MM.1S (cell line): ENCODE measurements around the gene MAPK12.

ENCODE experiments used
- EZH2 ChIP-seq: fragments of 300-600 bp; sonication (generic); optimal IDR thresholded peaks from 2 replicates; pipeline ENCODE3; 2017; ENCODE audit warnings: low read depth, mild to moderate bottlenecking, antibody characterized with exemption, low read length, mixed read lengths
- EZH2phosphoT487 ChIP-seq: fragments of 300-600 bp; sonication (generic); IDR thresholded peaks from 2 replicates; pipeline ENCODE4 v1.6.1; 2018; ENCODE audit warnings: antibody characterized with exemption, low read length
- TF ChIP-seq, protein P1 (sequence below): fragments of 300-600 bp; sonication (generic); IDR thresholded peaks from 2 replicates; pipeline ENCODE4 v1.5.1; 2016; ENCODE audit warnings: antibody characterized with exemption, low read length, mixed read lengths

DNA sequence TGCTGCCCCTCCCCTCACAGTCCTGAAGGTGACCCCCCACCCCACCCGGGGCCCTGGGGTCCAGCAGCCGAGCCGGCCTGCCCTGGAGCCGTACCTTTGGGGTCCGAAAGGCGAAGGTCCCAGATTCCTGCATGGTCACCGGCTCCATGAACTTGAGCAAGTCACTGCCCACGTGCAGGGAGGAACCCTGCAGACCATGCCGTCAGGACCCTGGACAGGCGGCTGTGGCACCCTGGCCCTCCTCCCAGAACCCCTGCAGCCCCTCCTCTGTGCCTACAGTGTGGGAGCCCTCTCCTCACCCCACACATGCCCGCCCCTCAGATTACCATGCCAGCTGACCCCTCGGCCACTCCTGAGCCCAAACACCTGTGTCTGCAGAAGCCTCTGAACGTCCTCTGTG is 23.0 kb upstream of the MAPK12 start:
- TF ChIP-seq, protein P1, sequence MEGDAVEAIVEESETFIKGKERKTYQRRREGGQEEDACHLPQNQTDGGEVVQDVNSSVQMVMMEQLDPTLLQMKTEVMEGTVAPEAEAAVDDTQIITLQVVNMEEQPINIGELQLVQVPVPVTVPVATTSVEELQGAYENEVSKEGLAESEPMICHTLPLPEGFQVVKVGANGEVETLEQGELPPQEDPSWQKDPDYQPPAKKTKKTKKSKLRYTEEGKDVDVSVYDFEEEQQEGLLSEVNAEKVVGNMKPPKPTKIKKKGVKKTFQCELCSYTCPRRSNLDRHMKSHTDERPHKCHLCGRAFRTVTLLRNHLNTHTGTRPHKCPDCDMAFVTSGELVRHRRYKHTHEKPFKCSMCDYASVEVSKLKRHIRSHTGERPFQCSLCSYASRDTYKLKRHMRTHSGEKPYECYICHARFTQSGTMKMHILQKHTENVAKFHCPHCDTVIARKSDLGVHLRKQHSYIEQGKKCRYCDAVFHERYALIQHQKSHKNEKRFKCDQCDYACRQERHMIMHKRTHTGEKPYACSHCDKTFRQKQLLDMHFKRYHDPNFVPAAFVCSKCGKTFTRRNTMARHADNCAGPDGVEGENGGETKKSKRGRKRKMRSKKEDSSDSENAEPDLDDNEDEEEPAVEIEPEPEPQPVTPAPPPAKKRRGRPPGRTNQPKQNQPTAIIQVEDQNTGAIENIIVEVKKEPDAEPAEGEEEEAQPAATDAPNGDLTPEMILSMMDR, result no peak
- TF ChIP-seq EZH2 (no peak), EZH2phosphoT487 (no peak)
